HepG2 (cell line): Measurements from ENCODE around the gene TWNK. TPM values are rescaled to one million over a fixed set of nuclear protein-coding genes. Genes with fewer than 3 reads are reported as not detected.

Source experiments
- FOXK2 ChIP-seq: fragments of 450-650 bp; IDR thresholded peaks from 2 replicates; pipeline ENCODE4 v1.6.1; 2016
- GTF2F1 ChIP-seq: fragments of 150-350 bp; IDR thresholded peaks from 2 replicates; pipeline ENCODE4 v1.6.1; 2014; ENCODE audit warnings: low read length
- IRX3 ChIP-seq: sonication (generic); formaldehyde crosslinking; IDR thresholded peaks from 2 replicates; pipeline ENCODE4 v1.8.1; 2023; ENCODE audit warnings: mild to moderate bottlenecking, low read depth, missing genetic modification reagents, borderline replicate concordance
- MIER2 ChIP-seq: IDR thresholded peaks from 2 replicates; pipeline ENCODE4 v1.6.1; 2016; ENCODE audit warnings: missing biosample characterization, missing genetic modification reagents
- NPAS2 ChIP-seq: sonication (generic); formaldehyde crosslinking; IDR thresholded peaks from 2 replicates; pipeline ENCODE4 v1.8.0; 2022; ENCODE audit warnings: mild to moderate bottlenecking, missing genetic modification reagents, borderline replicate concordance
- PRPF4 ChIP-seq: fragments of 200-400 bp; formaldehyde crosslinking; IDR thresholded peaks from 2 replicates; pipeline ENCODE4 v1.6.1; 2016; ENCODE audit warnings: low read length, low read depth; ENCODE audit not compliant: poor library complexity, severe bottlenecking
- STAG1 ChIP-seq: sonication (generic); formaldehyde crosslinking; IDR thresholded peaks from 2 replicates; pipeline ENCODE4 v1.4.0; 2020; ENCODE audit warnings: missing genetic modification reagents
- TEAD3 ChIP-seq: optimal IDR thresholded peaks from 2 replicates; pipeline ENCODE3; 2016; ENCODE audit warnings: borderline replicate concordance
- ZBTB3 ChIP-seq: sonication (generic); formaldehyde crosslinking; IDR thresholded peaks from 2 replicates; pipeline ENCODE4 v1.4.0; 2020; ENCODE audit warnings: low read depth, mild to moderate bottlenecking, moderate library complexity, missing genetic modification reagents, borderline replicate concordance
- ZNF331 ChIP-seq: sonication (generic); formaldehyde crosslinking; IDR thresholded peaks from 2 replicates; pipeline ENCODE4 v1.4.0; 2020; ENCODE audit warnings: missing genetic modification reagents
- ZNF337 ChIP-seq: sonication (generic); formaldehyde crosslinking; IDR thresholded peaks from 2 replicates; pipeline ENCODE4 v1.5.1; 2020; ENCODE audit warnings: missing genetic modification reagents, low read depth, mild to moderate bottlenecking, borderline replicate concordance
- ZNF33A ChIP-seq: sonication (generic); formaldehyde crosslinking; IDR thresholded peaks from 2 replicates; pipeline ENCODE4 v1.5.1; 2020; ENCODE audit warnings: missing genetic modification reagents, mild to moderate bottlenecking, moderate library complexity, borderline replicate concordance
- ZNF614 ChIP-seq: IDR thresholded peaks from 2 replicates; pipeline ENCODE4 v1.6.1; 2018; ENCODE audit warnings: missing biosample characterization, missing genetic modification reagents, inconsistent platforms, borderline replicate concordance
- ZNF678 ChIP-seq: sonication (generic); formaldehyde crosslinking; IDR thresholded peaks from 2 replicates; pipeline ENCODE4 v1.4.0; 2020; ENCODE audit warnings: mild to moderate bottlenecking, missing genetic modification reagents
- polyA plus RNA-seq, 8 experiments: library from polyadenylated mRNA; depleted of rRNA in 3 of 8; stranded (reverse) in 7 of 8; unstranded in 1 of 8; fragments of >200 nt; fragmentation: Illumina TruSeq in 4 of 8; extraction: Trizol in 4 of 8; gene quantifications; 2 replicates each; pipeline versions ENCODE4 v1.2.1 to v1.2.3, GENCODE V29; 2011 to 2016; ENCODE audit warnings: low read depth in 4 of 8, missing spikeins in 1 of 8, mixed read lengths in 1 of 8; ENCODE audit not compliant: insufficient read depth in 1 of 8
- total RNA-seq, 5 experiments: library from RNA; depleted of rRNA; stranded (reverse); fragments of >200 nt; fragmentation: Illumina TruSeq; extraction: Trizol; gene quantifications; 2 replicates each; pipeline ENCODE4 v1.2.3, GENCODE V29; 2016; ENCODE audit warnings: low read depth in 1 of 5
- TF ChIP-seq, protein P1 (sequence below): sonication (generic); IDR thresholded peaks from 2 replicates; pipeline ENCODE4 v1.6.1; 2016; ENCODE audit warnings: low read depth, borderline replicate concordance
- TF ChIP-seq, protein P2 (sequence below): sonication (generic); formaldehyde crosslinking; IDR thresholded peaks from 2 replicates; pipeline ENCODE4 v1.8.1; 2023; ENCODE audit warnings: mild to moderate bottlenecking, moderate library complexity, missing genetic modification reagents
- TF ChIP-seq, protein P3 (sequence below): sonication (generic); formaldehyde crosslinking; IDR thresholded peaks from 2 replicates; pipeline ENCODE4 v1.5.0; 2020; ENCODE audit warnings: missing genetic modification reagents
- TF ChIP-seq, protein P4 (sequence below): sonication (generic); formaldehyde crosslinking; IDR thresholded peaks from 2 replicates; pipeline ENCODE4 v1.8.0; 2022; ENCODE audit warnings: missing genetic modification reagents, low read depth, mild to moderate bottlenecking, borderline replicate concordance
- TF ChIP-seq, protein P5 (sequence below): sonication (generic); formaldehyde crosslinking; IDR thresholded peaks from 2 replicates; pipeline ENCODE4 v1.5.1; 2020; ENCODE audit warnings: mild to moderate bottlenecking, moderate library complexity, missing genetic modification reagents
- TF ChIP-seq, protein P6 (sequence below): sonication (generic); formaldehyde crosslinking; IDR thresholded peaks from 2 replicates; pipeline ENCODE4 v1.5.1; 2020; ENCODE audit warnings: missing genetic modification reagents, mild to moderate bottlenecking, borderline replicate concordance

Gene TWNK
- total and polyA plus RNA-seq, 2 of the 13 experiments (the other 11 are each of a cell fraction or from before 2014, with no cell fraction given): 10.7 to 16.5 TPM

DNA sequence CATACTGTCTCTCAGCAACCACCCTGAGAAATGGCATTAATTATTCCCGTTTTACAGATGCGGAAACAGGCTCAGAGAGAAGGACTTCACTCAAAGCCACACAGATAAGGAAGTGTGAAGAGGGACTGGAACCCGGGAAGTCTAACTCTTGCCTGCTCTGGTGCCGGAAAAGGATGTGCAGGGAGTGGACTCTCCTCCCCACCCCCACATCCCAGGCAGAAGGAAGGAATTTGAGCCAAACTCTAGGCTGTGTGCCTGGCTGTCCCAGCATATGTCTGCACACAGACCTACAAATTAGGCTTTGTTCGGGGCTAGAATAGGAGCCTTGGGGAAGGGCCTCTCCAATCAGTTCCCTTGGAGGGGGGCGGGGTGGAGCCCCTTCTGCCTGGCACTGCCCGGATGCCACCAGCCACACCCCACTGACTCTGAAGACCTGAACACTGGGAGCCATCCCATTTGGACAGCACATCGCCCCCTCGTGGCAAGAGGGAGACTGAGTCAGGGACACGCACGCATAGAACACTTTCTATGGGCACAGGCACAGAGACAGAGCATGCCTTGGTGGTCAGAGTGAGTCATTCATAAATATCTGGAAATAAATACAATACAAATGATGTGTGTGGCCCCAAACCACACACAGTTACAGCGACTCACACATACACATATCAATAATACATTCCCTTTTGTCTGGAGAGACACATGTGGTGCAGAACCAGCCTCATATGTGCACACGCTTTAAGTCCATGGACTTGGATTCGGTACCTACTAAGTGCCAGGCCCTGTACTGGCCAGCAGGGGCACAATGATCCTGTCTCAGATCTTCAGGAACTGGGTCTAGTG, 25.4 kb downstream of the TWNK start (continued):
- TF ChIP-seq, protein P1, sequence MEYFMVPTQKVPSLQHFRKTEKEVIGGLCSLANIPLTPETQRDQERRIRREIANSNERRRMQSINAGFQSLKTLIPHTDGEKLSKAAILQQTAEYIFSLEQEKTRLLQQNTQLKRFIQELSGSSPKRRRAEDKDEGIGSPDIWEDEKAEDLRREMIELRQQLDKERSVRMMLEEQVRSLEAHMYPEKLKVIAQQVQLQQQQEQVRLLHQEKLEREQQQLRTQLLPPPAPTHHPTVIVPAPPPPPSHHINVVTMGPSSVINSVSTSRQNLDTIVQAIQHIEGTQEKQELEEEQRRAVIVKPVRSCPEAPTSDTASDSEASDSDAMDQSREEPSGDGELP: no peak
- no peak for TF ChIP-seq ZNF33A
- peak; percentile 9 for TF ChIP-seq TEAD3 (CRISPR knock-in tag)
- TF ChIP-seq, protein P2, sequence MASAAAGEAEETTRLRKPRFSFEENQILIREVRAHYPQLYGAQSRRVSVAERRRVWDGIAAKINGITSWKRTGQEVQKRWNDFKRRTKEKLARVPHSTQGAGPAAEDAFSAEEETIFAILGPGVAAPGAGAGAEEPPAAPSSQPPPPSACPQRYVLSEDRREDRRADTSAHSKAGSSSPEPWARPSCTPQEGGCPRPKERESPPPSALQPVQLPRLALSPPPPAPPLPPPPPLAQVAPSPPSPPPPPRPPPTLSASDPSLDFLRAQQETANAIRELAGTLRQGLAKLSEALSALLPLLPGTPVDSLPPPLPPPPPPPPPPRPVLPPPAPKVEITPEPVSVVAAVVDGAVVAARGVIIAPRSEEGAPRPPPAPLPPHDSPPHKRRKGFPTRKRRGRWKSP: 0 out of 2 replicates have a peak, but pooled peaks have one; percentile 16
- TF ChIP-seq STAG1 (CRISPR knock-in tag): peak; percentile 75
- no peak for TF ChIP-seq MIER2 (CRISPR knock-in tag)
- TF ChIP-seq ZBTB3 (CRISPR knock-in tag): no peak
- no peak for TF ChIP-seq FOXK2
- TF ChIP-seq, protein P3, sequence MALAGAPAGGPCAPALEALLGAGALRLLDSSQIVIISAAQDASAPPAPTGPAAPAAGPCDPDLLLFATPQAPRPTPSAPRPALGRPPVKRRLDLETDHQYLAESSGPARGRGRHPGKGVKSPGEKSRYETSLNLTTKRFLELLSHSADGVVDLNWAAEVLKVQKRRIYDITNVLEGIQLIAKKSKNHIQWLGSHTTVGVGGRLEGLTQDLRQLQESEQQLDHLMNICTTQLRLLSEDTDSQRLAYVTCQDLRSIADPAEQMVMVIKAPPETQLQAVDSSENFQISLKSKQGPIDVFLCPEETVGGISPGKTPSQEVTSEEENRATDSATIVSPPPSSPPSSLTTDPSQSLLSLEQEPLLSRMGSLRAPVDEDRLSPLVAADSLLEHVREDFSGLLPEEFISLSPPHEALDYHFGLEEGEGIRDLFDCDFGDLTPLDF (CRISPR knock-in tag): no peak
- TF ChIP-seq ZNF678 (CRISPR knock-in tag): no peak
- TF ChIP-seq IRX3 (CRISPR knock-in tag): no peak
- TF ChIP-seq ZNF614 (CRISPR knock-in tag): no peak; the same call in 1 of the 2 replicates
- TF ChIP-seq GTF2F1: no peak
- peak; percentile 53; the same call in 1 of the 2 replicates for TF ChIP-seq ZNF331 (CRISPR knock-in tag)
- no peak for TF ChIP-seq NPAS2 (CRISPR knock-in tag)
- TF ChIP-seq PRPF4: no peak
- no peak for TF ChIP-seq ZNF337 (CRISPR knock-in tag)
- TF ChIP-seq, protein P4, sequence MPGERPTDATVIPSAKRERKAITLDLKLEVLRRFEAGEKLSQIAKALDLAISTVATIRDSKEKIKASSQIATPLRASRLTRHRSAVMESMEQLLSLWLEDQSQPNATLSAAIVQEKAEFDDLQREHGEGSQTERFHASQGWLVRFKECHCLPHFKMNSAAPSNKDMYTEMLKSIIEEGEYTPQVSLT (CRISPR knock-in tag): no peak
- TF ChIP-seq, protein P5, sequence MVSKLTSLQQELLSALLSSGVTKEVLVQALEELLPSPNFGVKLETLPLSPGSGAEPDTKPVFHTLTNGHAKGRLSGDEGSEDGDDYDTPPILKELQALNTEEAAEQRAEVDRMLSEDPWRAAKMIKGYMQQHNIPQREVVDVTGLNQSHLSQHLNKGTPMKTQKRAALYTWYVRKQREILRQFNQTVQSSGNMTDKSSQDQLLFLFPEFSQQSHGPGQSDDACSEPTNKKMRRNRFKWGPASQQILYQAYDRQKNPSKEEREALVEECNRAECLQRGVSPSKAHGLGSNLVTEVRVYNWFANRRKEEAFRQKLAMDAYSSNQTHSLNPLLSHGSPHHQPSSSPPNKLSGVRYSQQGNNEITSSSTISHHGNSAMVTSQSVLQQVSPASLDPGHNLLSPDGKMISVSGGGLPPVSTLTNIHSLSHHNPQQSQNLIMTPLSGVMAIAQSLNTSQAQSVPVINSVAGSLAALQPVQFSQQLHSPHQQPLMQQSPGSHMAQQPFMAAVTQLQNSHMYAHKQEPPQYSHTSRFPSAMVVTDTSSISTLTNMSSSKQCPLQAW (CRISPR knock-in tag): no peak
- TF ChIP-seq, protein P6, sequence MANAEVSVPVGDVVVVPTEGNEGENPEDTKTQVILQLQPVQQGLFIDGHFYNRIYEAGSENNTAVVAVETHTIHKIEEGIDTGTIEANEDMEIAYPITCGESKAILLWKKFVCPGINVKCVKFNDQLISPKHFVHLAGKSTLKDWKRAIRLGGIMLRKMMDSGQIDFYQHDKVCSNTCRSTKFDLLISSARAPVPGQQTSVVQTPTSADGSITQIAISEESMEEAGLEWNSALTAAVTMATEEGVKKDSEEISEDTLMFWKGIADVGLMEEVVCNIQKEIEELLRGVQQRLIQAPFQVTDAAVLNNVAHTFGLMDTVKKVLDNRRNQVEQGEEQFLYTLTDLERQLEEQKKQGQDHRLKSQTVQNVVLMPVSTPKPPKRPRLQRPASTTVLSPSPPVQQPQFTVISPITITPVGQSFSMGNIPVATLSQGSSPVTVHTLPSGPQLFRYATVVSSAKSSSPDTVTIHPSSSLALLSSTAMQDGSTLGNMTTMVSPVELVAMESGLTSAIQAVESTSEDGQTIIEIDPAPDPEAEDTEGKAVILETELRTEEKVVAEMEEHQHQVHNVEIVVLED (CRISPR knock-in tag): no peak
